Measurements from ENCODE around the gene GPA33.

Gene GPA33

GRCh38 chr1:167116174-167116573 lies 26.0 kb upstream of the GPA33 start:
- no peak for DNase-seq

DNA sequence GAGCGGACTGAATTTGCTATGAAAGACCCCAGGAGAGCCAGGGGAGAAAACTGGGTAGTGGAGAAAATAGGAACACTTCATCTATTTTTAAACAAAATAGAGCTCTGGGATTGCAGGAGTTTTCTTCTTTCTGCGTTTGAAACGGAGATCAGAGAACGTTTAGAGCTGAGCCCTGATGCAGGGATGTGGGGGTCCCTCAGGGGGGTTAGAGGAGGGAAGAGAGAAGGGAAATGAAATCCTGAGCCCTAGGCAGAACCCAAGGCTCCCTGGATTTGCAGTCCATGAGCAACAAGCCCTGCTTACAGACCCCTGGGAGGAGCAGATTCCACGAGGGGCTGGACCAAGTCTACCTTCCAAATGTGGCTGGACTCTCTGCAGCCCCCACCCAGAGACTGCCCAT lies 25.5 kb upstream of the GPA33 start:
- no peak for DNase-seq

GRCh38 chr1:167114725-167115124 lies 24.5 kb upstream of the GPA33 start:
- DNase-seq = no peak

DNA sequence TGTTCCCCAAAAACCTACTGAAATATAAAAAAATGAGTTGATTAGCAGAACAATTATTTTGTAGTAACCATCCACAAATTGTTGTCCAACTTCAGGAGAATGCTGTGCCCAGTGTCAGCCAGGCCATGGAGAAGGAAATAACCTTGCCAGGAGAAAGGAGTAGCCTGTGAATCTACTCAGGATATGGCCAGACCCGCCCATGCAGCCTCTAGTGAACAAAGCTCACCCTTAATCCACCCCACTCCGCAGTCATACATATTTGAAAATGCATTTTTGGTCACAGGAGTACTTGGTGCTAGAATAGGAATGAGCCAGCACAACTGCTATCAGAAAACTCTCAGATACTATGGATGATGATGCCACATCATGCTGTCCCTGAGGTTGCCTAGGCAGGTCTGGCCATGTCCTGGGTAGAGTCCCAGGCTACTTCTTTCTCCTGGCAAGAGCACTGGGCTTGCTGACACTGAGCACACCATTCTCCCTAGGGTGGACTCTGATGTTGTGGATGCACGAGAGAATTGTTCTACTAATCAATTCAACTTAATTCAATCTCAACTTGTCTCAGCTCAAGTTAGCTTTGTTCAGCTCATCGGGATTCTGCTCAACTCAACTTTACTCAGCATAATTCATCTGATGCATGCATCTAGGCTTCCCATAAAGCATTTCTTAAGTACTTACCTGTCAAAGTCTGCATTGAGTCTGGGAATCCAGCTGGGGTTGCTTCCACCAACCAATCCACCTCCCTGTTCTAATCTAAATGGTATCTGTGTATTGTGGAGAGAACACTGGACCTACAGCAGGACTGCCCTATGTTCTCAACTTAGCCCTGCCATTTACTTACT lies 21.9 kb upstream of the GPA33 start:
- DNase-seq = no peak

DNA sequence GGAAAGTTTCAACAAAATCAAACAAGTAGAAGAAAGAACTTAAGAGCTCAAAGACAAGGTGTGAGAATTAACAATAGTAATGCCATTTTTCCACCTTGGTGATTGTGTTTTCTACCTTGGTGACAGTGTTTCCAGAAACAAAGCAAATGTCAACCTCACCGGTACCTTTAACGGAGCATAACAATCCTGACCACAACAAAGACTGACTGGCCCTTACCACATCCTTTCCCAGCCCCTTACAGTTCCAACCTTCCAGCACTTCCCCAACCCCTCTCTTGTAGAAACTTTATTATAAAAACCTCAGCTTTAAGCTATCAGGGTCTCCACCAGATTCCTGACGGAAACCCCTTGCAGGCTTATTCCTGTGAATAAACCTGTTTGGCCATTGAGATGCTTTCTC lies 20.4 kb upstream of the GPA33 start:
- no peak for DNase-seq

- DNase-seq = no peak
Measured at GRCh38 chr1:167109125-167109524, 18.9 kb upstream of the GPA33 start.

DNA sequence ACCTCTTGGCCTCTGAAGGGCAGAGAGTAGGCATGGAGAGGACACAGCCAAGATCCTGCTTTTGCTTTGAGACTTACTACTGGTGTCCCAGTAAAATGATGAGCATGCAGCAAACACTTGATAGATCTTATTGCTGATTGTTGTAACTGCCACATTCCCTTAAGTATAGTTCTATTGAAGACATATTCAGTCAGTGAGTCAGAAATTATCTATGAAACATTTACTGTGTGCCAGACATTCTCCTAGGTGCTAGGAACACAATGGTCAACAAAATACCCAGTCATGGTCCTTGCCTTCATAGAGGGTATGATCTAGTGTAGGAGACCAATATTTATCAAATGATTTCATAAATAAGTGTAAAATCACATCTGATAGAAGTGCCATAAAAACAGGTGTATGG lies 17.3 kb upstream of the GPA33 start:
- DNase-seq = no peak

- no peak for DNase-seq
Measured at GRCh38 chr1:167106119-167106461, 15.9 kb upstream of the GPA33 start.

GRCh38 chr1:167105271-167106118 lies 15.3 kb upstream of the GPA33 start:
- no peak for DNase-seq

DNA sequence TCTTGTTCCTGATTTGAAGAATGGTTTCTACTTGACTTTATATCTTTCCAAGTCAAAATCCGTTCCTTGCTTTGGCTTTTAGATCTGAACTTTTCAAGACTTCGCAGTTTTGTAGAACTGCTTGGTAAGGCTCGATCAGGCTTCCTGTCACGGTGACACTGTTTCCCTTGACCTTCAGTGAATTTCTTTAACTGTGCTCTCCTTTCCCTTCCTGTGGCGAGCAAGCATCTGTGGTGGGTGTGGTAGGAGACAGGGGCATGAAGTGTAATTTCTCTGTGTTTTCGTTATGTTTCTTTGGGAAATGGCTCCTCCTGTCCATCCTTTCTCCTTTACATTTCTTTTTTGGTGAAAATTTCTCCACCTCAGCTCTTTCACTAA lies 14.1 kb upstream of the GPA33 start:
- no peak for DNase-seq

- no peak for DNase-seq
Measured at GRCh38 chr1:167102906-167103573, 12.9 kb upstream of the GPA33 start.

- DNase-seq = no peak
Measured at GRCh38 chr1:167101754-167102153, 11.6 kb upstream of the GPA33 start.

- no peak for DNase-seq
Measured at GRCh38 chr1:167100730-167101129, 10.6 kb upstream of the GPA33 start.

DNA sequence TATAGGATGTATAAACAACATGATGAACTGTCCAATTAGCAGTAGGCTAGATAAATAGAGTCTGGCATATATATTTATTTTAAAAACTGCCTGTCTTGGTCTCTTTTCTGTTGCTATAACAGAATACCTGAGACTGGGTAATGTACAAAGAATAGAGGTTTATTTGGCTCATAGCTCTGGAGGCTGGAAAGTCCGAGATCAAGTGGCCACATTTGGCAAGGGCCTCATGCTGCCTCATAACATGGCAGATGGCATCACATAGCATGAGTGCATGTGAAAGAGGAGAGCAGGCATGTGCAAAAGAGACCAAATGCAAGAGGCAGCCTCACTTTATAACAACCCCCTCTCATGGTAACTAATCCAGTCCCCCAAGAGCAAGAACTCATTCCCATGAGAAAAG lies 9.7 kb upstream of the GPA33 start:
- no peak for DNase-seq

- DNase-seq = no peak
Measured at GRCh38 chr1:167095368-167095767, 5.2 kb upstream of the GPA33 start.

DNA sequence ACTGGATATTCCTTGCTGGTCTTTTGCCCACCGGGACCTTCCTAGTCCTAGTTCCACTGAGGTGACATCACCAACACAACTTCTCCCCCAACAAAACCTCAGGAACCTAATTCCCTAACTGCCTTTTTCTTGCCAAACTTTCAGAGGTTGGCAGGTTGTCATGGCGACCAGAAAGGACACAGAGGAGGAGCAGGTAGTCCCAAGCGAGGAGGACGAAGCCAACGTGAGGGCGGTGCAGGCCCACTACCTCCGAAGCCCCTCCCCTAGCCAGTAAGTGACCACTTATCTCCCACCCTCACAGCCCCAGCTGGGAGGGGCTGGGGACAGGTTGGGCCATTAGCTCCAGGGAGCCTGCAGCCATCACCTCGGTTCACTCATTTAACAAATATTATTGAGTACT lies 4.5 kb upstream of the GPA33 start:
- no peak for DNase-seq

GRCh38 chr1:167093846-167094516 lies 3.8 kb upstream of the GPA33 start, which contains the start of gene STYXL2:
Gene STYXL2, plus strand, starts transcription at chr1:167094075. Its CDS starts 775 bp downstream, at chr1:167094850.
- no peak for DNase-seq

DNA sequence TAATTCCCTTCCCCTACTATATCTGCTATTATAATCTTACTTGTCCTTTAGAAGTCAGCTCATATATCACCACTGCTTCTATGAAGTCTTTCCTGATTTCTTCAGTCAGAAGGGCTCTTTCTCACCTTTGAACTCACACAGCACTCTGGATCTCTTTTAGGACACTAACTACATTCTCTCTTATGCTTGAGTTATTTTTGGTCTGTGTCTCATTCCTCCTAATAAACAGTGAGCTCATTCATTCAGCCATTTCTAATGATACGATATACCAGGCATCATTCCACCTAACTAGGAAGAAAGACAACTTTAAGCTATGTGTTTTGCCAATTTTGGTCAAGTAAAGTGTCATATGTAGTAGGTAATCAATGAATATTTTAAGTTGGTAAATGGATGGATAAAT lies 2.5 kb upstream of the GPA33 start:
- no peak for DNase-seq

DNA sequence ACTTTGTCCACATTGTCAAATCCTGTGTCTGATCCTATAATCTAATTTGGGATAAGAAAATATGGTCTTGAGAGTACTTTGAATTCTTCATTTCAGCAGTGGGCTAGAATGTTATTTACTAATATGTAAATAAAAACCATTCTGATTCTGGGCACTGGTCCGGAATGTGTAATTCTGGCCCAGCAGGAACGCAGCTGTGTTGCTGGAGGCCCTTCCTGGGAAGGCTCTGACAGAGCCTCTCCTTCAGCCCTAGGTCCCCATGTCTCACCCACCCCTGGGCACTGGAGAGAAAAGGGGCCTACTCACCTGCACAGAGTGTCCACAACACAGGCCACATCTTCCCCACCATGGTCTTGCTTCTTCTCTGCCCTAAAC lies 251 bp downstream of the GPA33 start:
- DNase-seq = no peak

DNA sequence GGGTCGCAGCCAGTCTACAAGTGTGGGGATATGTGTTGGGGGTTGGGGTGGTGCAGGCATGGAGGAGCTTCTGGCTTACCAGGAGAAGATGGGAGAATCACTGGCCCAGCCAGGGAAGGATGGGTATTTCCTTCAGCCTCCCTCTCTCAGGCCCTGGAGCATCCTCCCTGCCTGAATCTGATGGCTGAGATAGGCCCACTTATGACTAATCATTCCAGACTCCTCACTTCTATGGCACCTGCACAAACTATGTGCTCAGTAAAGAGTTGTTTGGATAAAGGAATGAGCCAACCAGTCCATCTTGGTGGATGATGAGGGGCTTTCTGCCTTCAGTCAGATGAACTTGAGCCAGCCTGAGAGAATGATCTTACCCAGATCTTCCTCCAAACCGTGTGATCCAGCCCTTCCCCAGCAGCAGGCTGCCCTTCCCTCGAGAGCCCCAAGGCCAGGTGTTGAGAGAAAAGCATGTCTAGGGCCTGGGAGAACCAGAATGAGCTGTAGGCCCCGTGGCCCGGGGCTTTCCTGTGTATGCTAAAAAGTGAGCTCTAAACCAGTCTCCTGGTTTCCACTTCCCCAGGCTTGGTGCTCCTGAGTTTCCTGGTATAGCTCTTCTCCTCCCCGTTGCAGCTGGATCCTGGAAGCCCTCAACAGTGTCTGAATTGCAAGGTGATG lies 1.3 kb downstream of the GPA33 start:
- no peak for DNase-seq

- no peak for DNase-seq
Measured at GRCh38 chr1:167086768-167087167, 3.4 kb downstream of the GPA33 start.

DNA sequence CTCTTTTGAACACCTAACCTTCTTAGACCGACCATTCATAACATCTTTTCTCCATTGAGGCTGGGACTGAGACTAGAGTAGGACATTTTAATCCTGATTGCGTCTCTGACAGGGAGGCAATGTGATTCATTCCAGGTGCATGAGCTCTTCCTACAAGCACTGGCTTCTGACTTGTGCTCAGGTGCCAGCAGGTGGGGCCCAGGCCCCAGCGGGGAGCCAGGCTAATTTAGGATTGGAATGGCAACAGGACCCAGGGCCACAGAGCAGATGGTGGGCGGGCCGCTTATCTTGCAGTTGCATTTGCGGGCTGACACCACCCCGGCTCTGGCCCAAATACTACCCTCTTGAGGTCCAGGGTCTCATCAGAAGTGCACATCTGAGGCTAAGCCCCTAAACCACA lies 4.1 kb downstream of the GPA33 start:
- no peak for DNase-seq

DNA sequence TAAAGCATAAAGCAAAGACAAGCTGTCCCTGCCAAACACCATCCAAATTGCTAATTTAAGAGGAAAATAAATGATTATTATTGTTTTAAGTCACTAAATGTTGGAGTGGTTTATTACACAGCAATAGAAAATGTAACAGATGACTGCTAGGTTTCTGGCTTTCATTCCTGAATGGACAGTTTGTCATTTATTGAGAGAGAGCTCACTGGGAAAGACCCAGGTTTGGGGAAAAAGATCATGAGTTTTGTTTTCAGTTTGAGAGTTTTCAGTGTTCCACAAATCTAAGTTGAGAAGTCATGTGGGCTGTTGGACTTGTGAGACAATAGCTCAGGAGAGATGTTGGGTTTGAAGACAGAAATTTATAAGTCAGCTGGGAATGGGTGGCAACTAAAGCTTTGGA lies 5.4 kb downstream of the GPA33 start:
- DNase-seq = no peak

Data from activated naive CD4-positive, alpha-beta T cell treated with Interleukin-2 at 50 U/mL for 16 hours (primary cell).